Upper lobe of left lung (tissue), 6 donors: ENCODE data around the gene NRXN3. TPM values are rescaled to one million over a fixed set of nuclear protein-coding genes. Genes with fewer than 3 reads are reported as not detected.

ENCODE experiments used
- ATAC-seq, 2 donors: fragments of 200-7000 bp; cut with Tn5 transposase; one replicate each; pipeline ENCODE4 v1.9.1; 2022; ENCODE audit warnings: mild to moderate bottlenecking in 2 of 2, moderate library complexity in 2 of 2; ENCODE audit not compliant: low FRiP score in 2 of 2
- DNase-seq, 2 donors: peaks; one replicate each; pipeline ENCODE4 v3.0.0-alpha.2; 2019 to 2020
- H3K27ac ChIP-seq, 4 donors: fragments of 200-600 bp; sonication (generic); one replicate each; pipeline ENCODE4 v1.5.1; 2016 to 2019
- H3K27me3 ChIP-seq, 4 donors: fragments of 200-600 bp; sonication (generic); one replicate each; pipeline ENCODE4 v1.5.1; 2017 to 2019
- H3K36me3 ChIP-seq, 4 donors: fragments of 200-600 bp; sonication (generic); one replicate each; pipeline ENCODE4 v1.5.1; 2016 to 2019
- H3K4me1 ChIP-seq, 4 donors: fragments of 200-600 bp; sonication (generic); one replicate each; pipeline ENCODE4 v1.5.1; 2018 to 2019
- H3K4me3 ChIP-seq, 4 donors: fragments of 200-600 bp; sonication (generic); one replicate each; pipeline ENCODE4 v1.5.1; 2017 to 2019; ENCODE audit warnings: mild to moderate bottlenecking in 2 of 4, moderate library complexity in 1 of 4
- H3K9me3 ChIP-seq, 4 donors: fragments of 200-600 bp; sonication (generic); one replicate each; pipeline ENCODE4 v1.5.1; 2018 to 2019
- EP300 ChIP-seq, 4 donors: sonication (generic); formaldehyde crosslinking; IDR thresholded peaks; one replicate each; pipeline ENCODE4 v1.5.1; 2017; ENCODE audit warnings: antibody characterized with exemption in 4 of 4, control low read depth in 2 of 4
- POLR2A ChIP-seq, 4 donors: fragments of 450-650 bp; IDR thresholded peaks; one replicate each; pipeline ENCODE4 v1.5.1; 2016 to 2017; ENCODE audit warnings: antibody characterized with exemption in 4 of 4, mild to moderate bottlenecking in 2 of 4
- POLR2AphosphoS5 ChIP-seq, 2 donors: sonication (generic); formaldehyde crosslinking; IDR thresholded peaks; one replicate each; pipeline ENCODE4 v1.5.1; 2017; ENCODE audit warnings: antibody characterized with exemption in 2 of 2
- WGBS, 2 donors: methylation state at CpG; one replicate each; pipeline ENCODE4 v1.1.5; 2017 to 2018; 5-methylcytosine and 5-hydroxymethylcytosine counted together
- total RNA-seq, 6 donors: library from RNA; depleted of rRNA in 4 of 6; stranded (reverse); fragments of >200 nt in 4 of 6; gene quantifications; one replicate each; pipeline versions ENCODE4 v1.1.0 to v1.2.1, GENCODE V29; 2016 to 2021
- TF ChIP-seq, protein P1 (sequence below), 6 experiments: fragments of 450-650 bp in 4 of 6; fragments of 200-600 bp in 2 of 6; sonication (generic) in 2 of 6; IDR thresholded peaks; one replicate each; pipeline ENCODE4 v1.5.1; 2016 to 2019; ENCODE audit warnings: antibody characterized with exemption in 6 of 6
- donor health status: DM: no; HTN: no; CAD: no; lungs with moderate emphysema.
- donor health status: DM: no; HTN: yes; CAD: no; lungs with severe emphysema.

Gene NRXN3
- total RNA-seq, 6 donors from 2014 or later = 4.4 to 14.9 (median 7.2) TPM

DNA sequence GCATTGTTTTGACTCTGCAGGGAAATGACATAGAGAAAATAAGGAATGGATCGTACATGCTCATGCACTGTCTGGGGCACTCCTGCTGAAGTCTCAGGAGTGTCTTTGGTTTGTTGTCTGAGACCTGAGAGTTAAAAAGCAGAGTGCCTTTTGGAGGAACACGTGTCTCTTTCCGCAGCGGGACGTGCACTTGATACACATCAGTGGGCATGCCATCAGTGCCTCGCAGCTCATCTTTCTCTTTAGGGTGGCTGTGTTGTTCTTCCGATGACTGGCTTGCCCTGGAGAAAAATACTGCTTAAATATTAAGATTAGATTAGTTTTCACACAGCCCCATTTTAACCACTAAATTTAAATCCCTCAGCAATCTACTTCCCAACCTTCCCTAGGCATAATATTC, 1205.2 kb downstream of the NRXN3 start:
- no peaks in the 10 kb centered on the region for H3K27me3 ChIP-seq
- DNase-seq (no peak), ATAC-seq (no peak)
- no peaks in the 10 kb centered on the region for H3K36me3 ChIP-seq
- TF ChIP-seq POLR2AphosphoS5 (IDR thresholded peaks at IDR 0.05) (no peak), POLR2A (IDR thresholded peaks at IDR 0.05) (no peak), EP300 (IDR thresholded peaks at IDR 0.05) (no peak)
- TF ChIP-seq, protein P1, sequence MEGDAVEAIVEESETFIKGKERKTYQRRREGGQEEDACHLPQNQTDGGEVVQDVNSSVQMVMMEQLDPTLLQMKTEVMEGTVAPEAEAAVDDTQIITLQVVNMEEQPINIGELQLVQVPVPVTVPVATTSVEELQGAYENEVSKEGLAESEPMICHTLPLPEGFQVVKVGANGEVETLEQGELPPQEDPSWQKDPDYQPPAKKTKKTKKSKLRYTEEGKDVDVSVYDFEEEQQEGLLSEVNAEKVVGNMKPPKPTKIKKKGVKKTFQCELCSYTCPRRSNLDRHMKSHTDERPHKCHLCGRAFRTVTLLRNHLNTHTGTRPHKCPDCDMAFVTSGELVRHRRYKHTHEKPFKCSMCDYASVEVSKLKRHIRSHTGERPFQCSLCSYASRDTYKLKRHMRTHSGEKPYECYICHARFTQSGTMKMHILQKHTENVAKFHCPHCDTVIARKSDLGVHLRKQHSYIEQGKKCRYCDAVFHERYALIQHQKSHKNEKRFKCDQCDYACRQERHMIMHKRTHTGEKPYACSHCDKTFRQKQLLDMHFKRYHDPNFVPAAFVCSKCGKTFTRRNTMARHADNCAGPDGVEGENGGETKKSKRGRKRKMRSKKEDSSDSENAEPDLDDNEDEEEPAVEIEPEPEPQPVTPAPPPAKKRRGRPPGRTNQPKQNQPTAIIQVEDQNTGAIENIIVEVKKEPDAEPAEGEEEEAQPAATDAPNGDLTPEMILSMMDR (IDR thresholded peaks at IDR 0.05) = no peak
- H3K27ac ChIP-seq = no peak overlapping the region
- no peak overlapping the region for H3K4me3 ChIP-seq
- H3K9me3 ChIP-seq = no peaks in the 10 kb centered on the region
- no peaks in the 10 kb centered on the region for H3K4me1 ChIP-seq
- WGBS, 2 donors = 61 to 65% methylated on average over 7 of the region's 7 CpGs

DNA sequence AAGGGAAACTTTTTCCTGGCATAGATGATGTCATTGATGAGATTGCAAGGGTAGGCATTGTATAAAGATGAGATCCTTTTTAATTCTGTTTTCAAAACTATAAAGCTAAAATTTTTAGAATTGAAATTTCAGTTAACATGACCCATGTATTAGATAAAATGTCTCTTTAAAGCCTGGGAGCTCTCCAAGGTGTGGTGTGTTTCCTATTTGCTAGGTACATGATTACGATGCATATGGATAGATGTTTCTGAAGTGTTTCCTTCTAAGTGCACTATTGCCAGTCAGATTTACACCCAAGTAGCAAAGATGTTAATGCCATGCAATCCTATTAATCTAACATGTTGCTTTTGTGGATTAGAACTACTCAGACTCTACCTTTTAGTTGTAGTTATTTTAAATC, 1206.4 kb downstream of the NRXN3 start:
- Histone ChIP-seq H3K27me3 (no peaks in the 10 kb centered on the region), H3K9me3 (no peaks in the 10 kb centered on the region), H3K4me1 (no peaks in the 10 kb centered on the region), H3K4me3 (no peak overlapping the region), H3K27ac (no peak overlapping the region), H3K36me3 (no peaks in the 10 kb centered on the region)
- TF ChIP-seq, protein P1 (IDR thresholded peaks at IDR 0.05) = no peak
- no peak for TF ChIP-seq POLR2A (IDR thresholded peaks at IDR 0.05)
- no peak for TF ChIP-seq EP300 (IDR thresholded peaks at IDR 0.05)
- no peak for TF ChIP-seq POLR2AphosphoS5 (IDR thresholded peaks at IDR 0.05)
- WGBS, 2 donors = 71 to 79% methylated on average over 1 of the region's 1 CpG
- DNase-seq (no peak), ATAC-seq (no peak)

DNA sequence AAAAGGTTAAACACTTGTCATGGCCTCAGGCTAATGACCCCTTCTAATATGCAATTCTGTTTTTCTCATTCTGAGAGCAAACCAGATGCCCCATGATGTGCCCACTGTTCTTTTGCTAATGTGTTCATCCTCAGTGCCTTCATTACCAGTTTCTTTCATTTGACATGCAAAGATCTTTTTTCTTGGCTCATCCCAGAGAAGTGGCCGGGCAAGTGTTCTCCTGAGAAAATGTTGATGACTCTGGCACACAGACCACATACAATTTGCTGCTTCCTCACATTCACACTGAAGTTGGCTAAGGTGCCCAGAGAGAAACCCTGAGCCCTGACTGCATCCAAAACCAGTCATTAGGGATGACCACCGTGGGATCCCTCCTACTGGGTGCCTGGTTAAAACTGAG, 1207.8 kb downstream of the NRXN3 start:
- ATAC-seq (no peak), DNase-seq (no peak)
- WGBS, 2 donors = 50 to 64% methylated on average over 2 of the region's 2 CpGs
- Histone ChIP-seq H3K4me1 (no peaks in the 10 kb centered on the region), H3K27me3 (no peaks in the 10 kb centered on the region), H3K9me3 (no peaks in the 10 kb centered on the region), H3K4me3 (no peak overlapping the region), H3K36me3 (no peaks in the 10 kb centered on the region), H3K27ac (no peak overlapping the region)
- no peak for TF ChIP-seq POLR2A (IDR thresholded peaks at IDR 0.05)
- TF ChIP-seq EP300 (IDR thresholded peaks at IDR 0.05) = no peak
- no peak for TF ChIP-seq POLR2AphosphoS5 (IDR thresholded peaks at IDR 0.05)
- TF ChIP-seq, protein P1 (IDR thresholded peaks at IDR 0.05) = no peak

DNA sequence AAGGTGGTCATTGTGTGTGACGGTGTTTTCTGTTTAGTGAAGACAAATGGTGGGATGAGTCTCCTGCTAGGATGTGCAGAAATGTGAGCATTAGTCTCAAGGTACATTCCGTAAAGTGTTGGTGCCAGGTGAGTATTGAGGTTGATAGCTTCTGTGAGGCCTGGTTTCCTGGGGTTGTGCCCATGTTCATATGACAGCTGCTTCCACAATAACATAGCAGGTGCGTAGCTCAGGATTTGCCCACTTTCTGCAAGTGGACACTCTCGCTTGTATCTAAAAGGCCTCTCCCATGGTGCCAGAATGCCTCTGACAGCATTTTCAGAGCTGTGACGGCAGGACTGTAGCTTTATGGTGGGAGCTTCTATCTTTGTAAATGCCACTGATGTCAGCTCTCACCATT, 1209.1 kb downstream of the NRXN3 start:
- no peak for ATAC-seq
- no peak for DNase-seq
- no peak overlapping the region for H3K4me3 ChIP-seq
- no peak overlapping the region for H3K27ac ChIP-seq
- 93 to 98% methylated on average over 5 of the region's 5 CpGs for WGBS, 2 donors
- H3K9me3 ChIP-seq = no peaks in the 10 kb centered on the region
- H3K36me3 ChIP-seq = no peaks in the 10 kb centered on the region
- H3K4me1 ChIP-seq = no peaks in the 10 kb centered on the region
- no peaks in the 10 kb centered on the region for H3K27me3 ChIP-seq
- TF ChIP-seq, protein P1 (IDR thresholded peaks at IDR 0.05) = no peak
- TF ChIP-seq POLR2AphosphoS5 (IDR thresholded peaks at IDR 0.05) (no peak), EP300 (IDR thresholded peaks at IDR 0.05) (no peak)

DNA sequence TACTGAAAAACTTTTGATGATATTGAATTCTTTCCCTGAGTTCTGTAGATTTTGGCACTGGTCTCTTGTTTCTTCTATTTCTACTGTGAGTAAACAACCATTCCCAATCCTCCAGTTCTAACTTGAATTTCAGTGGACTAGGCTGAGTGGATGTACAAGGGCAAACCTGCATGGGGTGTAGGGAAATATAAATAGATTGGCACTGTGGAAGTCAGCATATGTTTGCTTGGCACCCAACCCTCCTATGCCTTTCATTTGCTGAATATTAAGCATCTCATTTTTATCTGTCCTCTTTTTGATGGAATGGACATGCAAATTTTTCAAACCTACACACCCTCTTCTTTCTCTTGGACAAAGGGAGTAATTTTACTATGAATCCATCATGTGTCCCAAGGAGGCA, 1212.9 kb downstream of the NRXN3 start:
- no peaks in the 10 kb centered on the region for H3K27me3 ChIP-seq
- H3K4me3 ChIP-seq = no peak overlapping the region
- H3K27ac ChIP-seq = no peak overlapping the region
- H3K9me3 ChIP-seq = no peaks in the 10 kb centered on the region
- H3K4me1 ChIP-seq = no peaks in the 10 kb centered on the region
- H3K36me3 ChIP-seq = no peaks in the 10 kb centered on the region
- ATAC-seq = no peak
- no peak for DNase-seq
- TF ChIP-seq POLR2AphosphoS5 (IDR thresholded peaks at IDR 0.05) (no peak), EP300 (IDR thresholded peaks at IDR 0.05) (no peak), POLR2A (IDR thresholded peaks at IDR 0.05) (no peak)
- TF ChIP-seq, protein P1 (IDR thresholded peaks at IDR 0.05) = no peak
